Esophagus muscularis mucosa (tissue), 4 donors: ENCODE measurements around the gene LOXL4.

Experiments
- EP300 ChIP-seq: sonication (generic); formaldehyde crosslinking; IDR thresholded peaks from one replicate; pipeline ENCODE4 v1.6.1; 2017; ENCODE audit warnings: antibody characterized with exemption
- POLR2A ChIP-seq: fragments of 450-650 bp; IDR thresholded peaks from one replicate; pipeline ENCODE4 v1.6.1; 2017; ENCODE audit warnings: antibody characterized with exemption, moderate library complexity, mild to moderate bottlenecking, low read depth
- POLR2AphosphoS5 ChIP-seq, 2 donors: sonication (generic); formaldehyde crosslinking; IDR thresholded peaks; one replicate each; pipeline ENCODE4 v1.6.1; 2017; ENCODE audit warnings: antibody characterized with exemption in 2 of 2
- TF ChIP-seq, protein P1 (sequence below), 3 experiments: fragments of 200-600 bp in 2 of 3; fragments of 450-650 bp in 1 of 3; sonication (generic) in 2 of 3; IDR thresholded peaks; one replicate each; pipeline ENCODE4 v1.5.1; 2017 to 2019; ENCODE audit warnings: antibody characterized with exemption in 3 of 3, mild to moderate bottlenecking in 2 of 3, moderate library complexity in 1 of 3

DNA sequence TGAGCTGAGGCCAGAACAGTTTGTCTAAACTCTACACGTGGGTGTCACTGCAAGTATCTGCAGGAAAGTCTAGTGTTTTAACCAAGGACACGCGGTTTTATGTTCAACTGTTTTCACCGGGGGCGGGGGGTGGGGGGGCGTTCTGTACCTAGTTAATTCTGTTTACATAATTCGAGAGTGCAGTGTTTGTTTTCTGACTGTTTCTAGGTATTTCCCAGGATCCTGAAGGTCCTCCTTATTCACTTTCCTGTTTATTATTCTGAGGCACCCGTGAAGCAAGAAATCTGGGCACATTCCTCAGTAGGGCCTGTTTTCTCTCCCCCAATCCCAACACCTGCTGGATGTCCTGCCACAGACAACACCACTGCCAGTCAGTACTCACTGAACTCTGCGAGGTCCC is 7.6 kb downstream of the LOXL4 start:
- no peak for TF ChIP-seq POLR2A
- TF ChIP-seq, protein P1, sequence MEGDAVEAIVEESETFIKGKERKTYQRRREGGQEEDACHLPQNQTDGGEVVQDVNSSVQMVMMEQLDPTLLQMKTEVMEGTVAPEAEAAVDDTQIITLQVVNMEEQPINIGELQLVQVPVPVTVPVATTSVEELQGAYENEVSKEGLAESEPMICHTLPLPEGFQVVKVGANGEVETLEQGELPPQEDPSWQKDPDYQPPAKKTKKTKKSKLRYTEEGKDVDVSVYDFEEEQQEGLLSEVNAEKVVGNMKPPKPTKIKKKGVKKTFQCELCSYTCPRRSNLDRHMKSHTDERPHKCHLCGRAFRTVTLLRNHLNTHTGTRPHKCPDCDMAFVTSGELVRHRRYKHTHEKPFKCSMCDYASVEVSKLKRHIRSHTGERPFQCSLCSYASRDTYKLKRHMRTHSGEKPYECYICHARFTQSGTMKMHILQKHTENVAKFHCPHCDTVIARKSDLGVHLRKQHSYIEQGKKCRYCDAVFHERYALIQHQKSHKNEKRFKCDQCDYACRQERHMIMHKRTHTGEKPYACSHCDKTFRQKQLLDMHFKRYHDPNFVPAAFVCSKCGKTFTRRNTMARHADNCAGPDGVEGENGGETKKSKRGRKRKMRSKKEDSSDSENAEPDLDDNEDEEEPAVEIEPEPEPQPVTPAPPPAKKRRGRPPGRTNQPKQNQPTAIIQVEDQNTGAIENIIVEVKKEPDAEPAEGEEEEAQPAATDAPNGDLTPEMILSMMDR (IDR thresholded peaks at IDR 0.05): no peak
- TF ChIP-seq EP300: no peak
- TF ChIP-seq POLR2AphosphoS5 (IDR thresholded peaks at IDR 0.05): no peak
